ENCODE results near the gene CDH13.

GRCh38 chr16:83270640-83271039, 643.9 kb downstream of the CDH13 start:
- no peak for TF ChIP-seq CTCF (conservative IDR thresholded peaks at IDR 0.05; ENCODE audit: low read length)
- TF ChIP-seq EZH2phosphoT487 (IDR thresholded peaks at IDR 0.05; ENCODE audit: borderline replicate concordance, low read depth, low read length): no peak

All from OCI-LY7 (cell line).